G401 (cell line): ENCODE results near the gene SCYGR6. TPM values are rescaled to one million over a fixed set of nuclear protein-coding genes. Genes with fewer than 3 reads are reported as not detected.
A peak's percentile ranks its signal among the peaks of the same experiment; 100 is the strongest.
"Not testable (repeated sequence)": the region's sequence is repeated elsewhere in the genome, so short reads cannot be mapped to it uniquely, and the experiment has no call there.

Source experiments
- DNase-seq: peaks from one replicate; pipeline ENCODE4 v3.0.0-alpha.2; 2015; ENCODE audit warnings: low spot score
- in situ Hi-C: cut with HindIII; loops from 2 replicates; pipeline ENCODE4 v1.10.0; 2016; ENCODE audit warnings: low sequenced_read_pairs, mixed read lengths
- total RNA-seq: library from RNA; depleted of rRNA; stranded (reverse); fragments of >200 nt; shearing (Covaris generic); gene quantifications from 2 replicates; pipeline ENCODE4 v1.2.3, GENCODE V29; 2014; rRNA removed

The SCYGR6 gene
- total RNA-seq, result not detected in 2 replicates

GRCh38 chr2:227724394-227725039 is at the start of gene SCYGR6:
Gene SCYGR6 (minus strand): TSS chr2:227724757. CDS start chr2:227724757, 0 bp downstream.
- no peak for DNase-seq
- in situ Hi-C loops, result no loop called here

- in situ Hi-C loops, result no loop called here
- DNase-seq, result no peak
These were observed 49.6 kb upstream of the SCYGR6 start for GRCh38 chr2:227774011-227774624.

GRCh38 chr2:227772932-227773331 is 48.4 kb upstream of the SCYGR6 start:
- in situ Hi-C loops, result no loop called here
- no peak for DNase-seq

- DNase-seq, result no peak
- in situ Hi-C loops, result no loop called here
These were observed 47.7 kb upstream of the SCYGR6 start for GRCh38 chr2:227772197-227772661.

GRCh38 chr2:227767830-227768229 is 43.3 kb upstream of the SCYGR6 start:
- no peak for DNase-seq
- in situ Hi-C loops, result no loop called here

- in situ Hi-C loops, result no loop called here
- DNase-seq, result peak; percentile 72
These were observed 41.9 kb upstream of the SCYGR6 start for GRCh38 chr2:227766373-227766883.

- no peak for DNase-seq
- in situ Hi-C loops, result no loop called here
These were observed 41.3 kb upstream of the SCYGR6 start for GRCh38 chr2:227765788-227766372.

- in situ Hi-C loops, result no loop called here
These were observed 37.4 kb upstream of the SCYGR6 start for GRCh38 chr2:227761740-227762476.

GRCh38 chr2:227759411-227760118 is 35.0 kb upstream of the SCYGR6 start:
- DNase-seq, result no peak
- in situ Hi-C loops, result no loop called here

More at GRCh38 chr2:227761740-227762476, 37.4 kb upstream of the SCYGR6 start:
- no peak for DNase-seq

GRCh38 chr2:227756261-227756660 is 31.7 kb upstream of the SCYGR6 start:
- DNase-seq, in situ Hi-C loops: not testable (repeated sequence)

GRCh38 chr2:227748079-227748478 is 23.5 kb upstream of the SCYGR6 start:
- in situ Hi-C loops, result no loop called here
- DNase-seq, result no peak

GRCh38 chr2:227745594-227745993 is 21.0 kb upstream of the SCYGR6 start, which contains the start of gene SCYGR8:
Gene SCYGR8 (plus strand): TSS chr2:227745894. CDS start chr2:227745894, 0 bp downstream.
- in situ Hi-C loops, result no loop called here
- DNase-seq, result no peak

GRCh38 chr2:227740705-227741104 is 16.1 kb upstream of the SCYGR6 start:
- DNase-seq, in situ Hi-C loops: not testable (repeated sequence)

- no peak for DNase-seq
These were observed 14.8 kb upstream of the SCYGR6 start for GRCh38 chr2:227739351-227739750.

GRCh38 chr2:227728035-227728434 is 3.5 kb upstream of the SCYGR6 start, which contains the start of gene SCYGR7:
Gene SCYGR7 (plus strand): TSS chr2:227728335. CDS start chr2:227728335, 0 bp downstream.
- no peak for DNase-seq
- in situ Hi-C loops, result no loop called here

More at GRCh38 chr2:227739351-227739750, 14.8 kb upstream of the SCYGR6 start:
- in situ Hi-C loops, result no loop called here

GRCh38 chr2:227722821-227723220 is 1.7 kb downstream of the SCYGR6 start:
- in situ Hi-C loops, DNase-seq: not testable (repeated sequence)

GRCh38 chr2:227720680-227721079 is 3.9 kb downstream of the SCYGR6 start:
- no peak for DNase-seq
- in situ Hi-C loops, result no loop called here

- in situ Hi-C loops, result no loop called here
- no peak for DNase-seq
These were observed 4.9 kb downstream of the SCYGR6 start for GRCh38 chr2:227719641-227720040.
